Chondrocyte (in vitro differentiated cells): Measurements from ENCODE around the gene FARSA. TPM values are rescaled to one million over a fixed set of nuclear protein-coding genes. Genes with fewer than 3 reads are reported as not detected.
A peak's percentile ranks its signal among the peaks of the same experiment; 100 is the strongest.
"Not testable (repeated sequence)": the region's sequence is repeated elsewhere in the genome, so short reads cannot be mapped to it uniquely, and the experiment has no call there.

Source experiments
- DNase-seq: peaks from one replicate; pipeline ENCODE4 v3.0.0; 2021; ENCODE audit warnings: mixed read lengths, low spot score
- H3K27ac Mint-ChIP-seq: one replicate; pipeline ENCODE4 v1.8.0; 2021; ENCODE audit warnings: mild to moderate bottlenecking, moderate library complexity, mixed read lengths; ENCODE audit not compliant: unreplicated experiment
- H3K27me3 Mint-ChIP-seq: 2 replicates; pipeline ENCODE4 v1.8.0; 2021; ENCODE audit warnings: low read depth, mixed read lengths
- H3K36me3 Mint-ChIP-seq: 2 replicates; pipeline ENCODE4 v1.8.0; 2021; ENCODE audit warnings: low read depth, mixed read lengths
- H3K4me1 Mint-ChIP-seq: 2 replicates; pipeline ENCODE4 v1.8.0; 2021; ENCODE audit warnings: low read depth, mild to moderate bottlenecking, mixed read lengths
- H3K4me3 Mint-ChIP-seq: one replicate; pipeline ENCODE4 v1.8.0; 2021; ENCODE audit warnings: mild to moderate bottlenecking, moderate library complexity, mixed read lengths; ENCODE audit not compliant: unreplicated experiment
- H3K9me3 Mint-ChIP-seq: 2 replicates; pipeline ENCODE4 v1.8.0; 2021; ENCODE audit warnings: low read depth, mixed read lengths
- CTCF ChIP-seq: fragments of 200-600 bp; sonication (generic); IDR thresholded peaks from 2 replicates; pipeline ENCODE4 v1.5.0; 2021; ENCODE audit warnings: antibody characterized with exemption, mild to moderate bottlenecking, moderate library complexity
- long read RNA-seq: library from polyadenylated mRNA; stranded (forward); transcript quantifications from one replicate; pipeline ENCODE4 v2.0.0, GENCODE V29; 2021
- total RNA-seq: library from RNA; stranded (reverse); gene quantifications from 3 replicates; pipeline ENCODE4 v1.2.1, GENCODE V29; 2021

Gene FARSA
- total RNA-seq, result 46.4 to 53.3 TPM (median 47.4 TPM) in 3 replicates
- long read RNA-seq, transcript FARSA-201 (13 exons, 1,814 nt), result major isoform, 151 of 163 reads
- long read RNA-seq, partial matches to known transcripts, result 4 of 163 reads
- long read RNA-seq, other reads (novel, unspliced or antisense), result 7 of 163 reads

GRCh38 chr19:12933287-12934072 lies at the start of gene FARSA:
Gene FARSA, minus strand, starts transcription at chr19:12933711. Its CDS starts 15 bp downstream, at chr19:12933696.
- Mint-ChIP-seq H3K4me3 (peak within 1 kb of the TSS; percentile 95), H3K4me1 (peaks cover 26% of the 10 kb centered on the region), H3K27ac (peak within 1 kb of the TSS; percentile 85), H3K27me3 (no peaks in the 10 kb centered on the region), H3K9me3 (no peaks in the 10 kb centered on the region), H3K36me3 (peaks cover 5% of the 10 kb centered on the region)
- no peak for DNase-seq
- TF ChIP-seq CTCF, result no peak

DNA sequence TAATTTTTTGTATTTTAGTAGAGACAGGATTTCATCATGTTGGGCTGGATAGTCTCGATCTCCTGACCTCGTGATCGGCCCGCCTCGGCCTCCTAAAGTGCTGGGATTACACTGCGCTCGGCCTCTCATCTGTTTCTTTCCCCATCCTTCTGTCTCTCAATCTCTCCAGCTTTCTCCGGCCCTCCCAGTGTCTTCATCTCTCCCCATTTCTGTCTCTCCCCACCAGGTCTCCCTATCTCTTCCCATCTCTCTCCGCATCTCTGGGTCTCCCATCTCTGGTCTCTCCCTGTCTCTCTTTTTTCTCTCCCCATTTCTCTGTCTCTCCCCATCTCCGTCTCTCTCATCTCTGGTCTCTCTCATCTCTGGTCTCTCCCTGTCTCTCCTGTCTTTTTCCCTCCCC lies 49.6 kb upstream of the FARSA start:
- Mint-ChIP-seq H3K36me3 (no peaks in the 10 kb centered on the region), H3K9me3 (no peaks in the 10 kb centered on the region), H3K27me3 (no peaks in the 10 kb centered on the region), H3K4me3 (no peak overlapping the region), H3K4me1 (peaks cover 10% of the 10 kb centered on the region), H3K27ac (no peak overlapping the region)
- no peak for DNase-seq
- TF ChIP-seq CTCF, result no peak

- no peak overlapping the region for H3K27ac Mint-ChIP-seq
- H3K27me3 Mint-ChIP-seq, result no peaks in the 10 kb centered on the region
- H3K9me3 Mint-ChIP-seq, result no peaks in the 10 kb centered on the region
- no peak for TF ChIP-seq CTCF
- peaks cover 14% of the 10 kb centered on the region for H3K4me1 Mint-ChIP-seq
- no peak overlapping the region for H3K4me3 Mint-ChIP-seq
- H3K36me3 Mint-ChIP-seq, result no peaks in the 10 kb centered on the region
- no peak for DNase-seq
Measured at GRCh38 chr19:12982648-12983047, 49.1 kb upstream of the FARSA start.

DNA sequence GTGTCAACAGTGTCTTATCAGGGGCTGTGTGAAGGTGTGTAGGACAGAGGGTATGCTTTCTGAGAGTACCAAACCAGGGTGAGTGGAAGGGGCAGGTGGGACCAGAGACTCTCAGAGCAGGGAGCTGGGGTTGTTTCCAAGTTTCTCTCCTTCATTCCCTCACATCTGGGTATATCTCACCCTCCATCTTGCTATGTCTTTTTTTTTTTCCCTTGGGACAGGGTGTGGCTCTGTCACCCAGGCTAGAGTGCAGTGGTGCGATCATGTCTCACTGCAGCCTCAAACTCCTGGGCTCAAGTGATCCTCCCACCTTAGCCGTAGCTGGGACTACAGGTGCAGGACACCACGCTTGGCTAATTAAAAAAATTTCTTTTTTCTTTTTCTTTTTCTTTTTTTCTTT lies 46.5 kb upstream of the FARSA start:
- H3K36me3 Mint-ChIP-seq, result no peaks in the 10 kb centered on the region
- peaks cover 7% of the 10 kb centered on the region for H3K4me1 Mint-ChIP-seq
- H3K4me3 Mint-ChIP-seq, result no peak overlapping the region
- no peak for DNase-seq
- H3K27me3 Mint-ChIP-seq, result peaks cover 2% of the 10 kb centered on the region
- no peak for TF ChIP-seq CTCF
- no peaks in the 10 kb centered on the region for H3K9me3 Mint-ChIP-seq
- H3K27ac Mint-ChIP-seq, result no peak overlapping the region

- DNase-seq, H3K36me3 Mint-ChIP-seq, H3K4me1 Mint-ChIP-seq, H3K4me3 Mint-ChIP-seq, H3K27me3 Mint-ChIP-seq, H3K27ac Mint-ChIP-seq, H3K9me3 Mint-ChIP-seq: not testable (repeated sequence)
Measured at GRCh38 chr19:12976109-12976508, 42.6 kb upstream of the FARSA start.
